ENCODE measurements around the gene OXSR1.
"Not testable (repeated sequence)": the region's sequence is repeated elsewhere in the genome, so short reads cannot be mapped to it uniquely, and the experiment has no call there.

Gene OXSR1

DNA sequence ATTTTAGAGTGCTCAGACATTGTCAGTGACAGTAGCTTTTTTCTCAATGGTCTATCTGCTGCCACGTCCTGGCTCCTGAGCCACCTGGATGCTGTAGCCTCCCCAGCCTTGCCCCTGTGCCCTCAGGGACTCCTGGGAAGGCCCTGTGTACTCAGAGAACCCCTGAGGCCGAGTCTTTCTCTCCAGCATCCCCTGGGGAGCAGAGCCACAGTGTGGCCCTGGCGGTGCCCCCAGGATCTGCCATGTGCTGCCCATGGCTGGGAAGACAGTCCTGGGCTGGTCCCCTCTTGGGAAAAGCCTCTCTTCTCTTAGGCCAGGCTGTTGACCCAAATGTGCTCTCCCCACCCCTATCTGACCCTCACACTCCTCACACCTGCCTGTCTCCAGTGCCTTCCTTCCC is 21.8 kb upstream of the OXSR1 start:
- DNase-seq, result no peak

DNA sequence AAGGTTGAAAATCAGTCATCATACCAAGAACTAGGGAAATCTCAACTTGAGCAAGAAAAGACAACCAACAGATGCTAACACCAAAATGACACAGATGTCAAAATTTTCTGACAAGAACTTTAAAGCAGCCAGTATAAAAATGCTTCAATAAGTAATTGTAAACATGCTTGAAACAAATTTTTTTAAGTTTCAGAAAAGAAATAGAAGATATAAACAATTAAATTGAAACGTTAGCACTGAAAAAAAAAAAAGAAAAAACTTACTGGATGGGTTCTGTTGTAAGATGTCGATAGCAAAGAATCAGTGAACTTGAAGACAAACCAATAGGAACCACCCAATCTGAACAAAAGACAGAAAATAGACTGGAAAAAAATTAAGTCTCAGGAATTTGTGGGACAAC is 18.8 kb upstream of the OXSR1 start:
- no peak for DNase-seq

DNA sequence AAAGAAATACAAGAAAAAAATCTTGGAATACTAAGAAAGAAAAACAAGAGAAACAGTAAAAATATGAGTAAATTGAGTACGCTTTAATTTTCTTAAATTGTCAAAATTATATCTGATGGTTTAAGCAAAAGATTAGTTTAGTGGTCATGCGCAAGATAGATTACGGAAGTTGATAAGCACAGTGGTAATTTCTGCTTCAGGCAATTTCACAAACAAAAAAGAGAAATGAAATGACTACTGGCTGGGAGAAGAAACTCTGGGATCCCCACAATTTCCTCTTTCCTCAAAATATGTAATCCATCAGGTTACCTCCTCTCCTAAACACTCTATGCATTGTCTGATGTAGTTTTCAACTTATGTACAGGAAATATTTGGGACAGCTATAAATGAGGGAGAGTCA is 17.9 kb upstream of the OXSR1 start:
- DNase-seq, result peak; percentile 73 to 88

DNA sequence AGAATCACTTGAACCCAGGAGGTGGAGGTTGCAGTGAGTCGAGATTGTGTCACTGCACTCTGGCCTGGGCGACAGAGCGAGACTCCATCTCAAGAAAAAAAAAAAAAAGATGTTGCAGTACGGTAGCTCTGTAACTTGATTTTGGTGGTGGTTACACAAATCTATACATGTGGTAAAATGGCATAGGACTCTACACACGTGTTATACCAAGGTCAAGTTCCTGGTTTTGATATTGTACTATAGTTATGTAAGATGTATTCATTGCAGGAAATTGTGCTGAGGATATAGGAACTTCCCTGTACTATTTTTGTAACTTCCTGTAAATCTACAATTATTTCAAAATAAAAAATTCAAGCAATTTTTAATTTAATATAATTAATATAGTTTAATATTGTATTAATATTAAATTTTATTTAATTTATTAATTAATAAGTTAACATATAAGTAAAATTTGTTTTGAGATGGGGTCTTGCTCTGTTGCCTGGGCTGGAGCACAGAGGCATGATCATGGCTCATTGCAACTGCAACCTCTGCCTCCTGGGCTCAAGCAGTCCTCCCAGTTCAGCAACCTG is 16.9 kb upstream of the OXSR1 start:
- DNase-seq, result peak; percentile 84 to 93

DNA sequence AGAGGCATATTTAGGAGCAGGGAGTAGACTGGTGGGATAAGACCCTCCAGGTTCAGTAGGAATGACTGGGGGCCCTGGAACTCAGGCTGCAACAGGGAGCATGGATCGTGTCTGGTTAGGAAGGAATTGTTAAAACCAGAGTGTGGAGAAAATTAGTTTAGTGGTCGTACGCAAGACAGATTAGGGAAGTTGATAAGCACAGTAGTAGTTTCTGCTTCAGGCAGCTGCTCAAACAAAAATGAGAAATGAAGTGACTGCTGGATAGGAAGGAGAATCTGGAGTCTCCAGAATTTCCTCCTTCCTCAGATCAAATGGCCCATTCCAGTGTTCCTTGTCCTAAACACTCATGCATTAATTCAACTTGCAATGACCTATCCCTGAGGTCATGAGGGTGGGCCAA is 15.6 kb upstream of the OXSR1 start:
- DNase-seq, result peak; percentile 54 to 57

DNA sequence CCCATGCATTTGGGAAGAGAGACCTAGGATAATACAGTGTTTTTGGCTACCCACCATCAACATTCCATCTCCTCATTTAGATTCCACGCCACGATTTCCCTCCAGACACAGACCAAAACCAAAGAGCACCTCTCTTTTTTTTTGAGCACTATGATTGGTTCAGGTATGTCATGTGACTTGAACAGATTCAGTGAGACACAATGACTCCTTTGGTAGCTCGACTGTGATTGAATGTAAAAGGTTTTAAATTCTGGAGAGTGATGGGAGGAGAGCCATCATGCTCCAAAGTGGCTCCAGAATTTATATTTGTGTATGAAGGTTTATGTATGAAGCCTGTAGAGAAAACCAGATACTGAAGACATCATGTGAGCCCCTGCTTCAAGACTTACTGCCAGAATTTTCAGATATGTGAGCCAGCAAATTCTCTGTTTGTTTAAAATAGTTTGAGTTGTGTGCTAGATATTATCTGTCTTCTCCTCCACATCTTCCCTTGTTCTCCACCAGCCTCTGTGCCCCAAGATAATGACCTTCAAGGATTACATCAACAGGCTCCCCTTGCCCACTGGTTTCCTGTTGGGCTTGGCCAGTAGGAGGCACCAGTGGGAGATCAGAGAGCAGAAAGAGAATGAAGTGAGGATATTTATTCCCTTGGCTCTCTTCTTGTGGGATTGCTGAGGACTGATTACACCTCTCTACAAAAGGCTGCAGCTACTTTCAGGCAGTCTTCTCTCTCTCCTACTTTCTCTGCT is 14.4 kb upstream of the OXSR1 start:
- DNase-seq, result peak; percentile 22 to 52

DNA sequence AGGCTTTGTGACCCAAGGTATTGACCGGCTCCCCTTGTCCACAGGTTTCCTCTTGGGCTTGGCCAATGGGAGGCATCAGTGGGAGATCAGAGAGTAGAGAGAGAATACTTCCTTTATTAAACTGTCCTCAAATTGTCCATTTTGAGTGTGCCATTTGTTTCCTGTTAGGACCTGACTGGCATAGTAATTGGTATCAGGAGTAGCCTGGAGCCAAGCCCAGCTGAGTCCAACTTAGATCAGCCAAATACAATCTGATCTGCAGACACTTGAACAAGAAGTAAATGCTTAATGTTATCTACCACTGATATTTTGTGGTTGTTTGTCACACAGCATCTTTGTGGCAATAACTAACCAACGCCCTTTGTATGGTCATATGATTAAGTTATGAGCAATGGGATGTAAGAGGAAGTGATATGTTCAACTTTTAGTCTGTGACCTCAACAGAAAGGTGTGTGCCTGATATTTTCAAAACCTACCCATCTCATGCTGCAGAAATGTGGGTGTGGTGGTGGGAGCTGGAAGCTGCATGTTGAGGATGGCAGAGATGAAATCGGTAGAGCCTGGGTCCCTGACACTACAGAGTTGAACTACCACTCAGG is 13.6 kb upstream of the OXSR1 start:
- peak; percentile 78 to 88 for DNase-seq

DNA sequence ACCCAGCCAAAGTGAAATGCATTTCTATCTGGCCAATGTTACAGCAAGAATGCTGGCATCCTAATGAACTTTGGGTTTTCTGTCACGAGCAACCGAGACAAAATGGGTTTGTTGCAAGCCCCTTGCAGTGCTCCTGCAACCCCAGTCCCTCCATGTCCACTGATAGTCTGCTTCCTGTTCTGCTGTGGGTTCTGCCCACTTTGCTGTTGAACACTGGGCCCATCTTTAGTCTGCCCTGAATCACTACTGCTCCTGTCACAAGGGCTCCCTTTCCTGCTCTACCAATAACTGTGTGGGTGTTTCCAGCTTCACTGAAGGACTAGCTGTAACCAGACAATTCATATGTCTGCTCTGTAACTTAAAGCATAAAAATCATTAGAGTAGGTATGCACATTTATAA is 12.7 kb upstream of the OXSR1 start:
- peak; percentile 86 to 90 for DNase-seq

DNA sequence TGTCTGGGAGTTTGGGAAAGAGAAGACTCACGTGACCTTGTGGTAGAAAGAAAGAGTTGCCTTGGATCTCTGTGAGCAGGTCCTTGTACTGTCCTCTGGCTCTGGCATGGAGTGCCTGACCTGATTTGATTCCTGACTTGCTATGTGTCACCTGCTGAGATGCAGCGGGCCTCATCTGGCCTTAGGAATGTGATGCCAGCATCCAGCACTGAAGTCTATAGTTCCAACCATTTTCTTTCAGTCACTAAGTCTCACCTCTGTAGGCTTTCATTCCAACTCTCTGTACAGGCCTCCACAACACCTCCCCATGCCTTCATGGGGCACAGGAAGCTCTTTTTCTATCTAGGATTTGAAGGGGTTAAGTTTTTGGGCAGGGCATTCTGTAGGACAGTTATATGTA is 12.1 kb upstream of the OXSR1 start:
- DNase-seq, result no peak

DNA sequence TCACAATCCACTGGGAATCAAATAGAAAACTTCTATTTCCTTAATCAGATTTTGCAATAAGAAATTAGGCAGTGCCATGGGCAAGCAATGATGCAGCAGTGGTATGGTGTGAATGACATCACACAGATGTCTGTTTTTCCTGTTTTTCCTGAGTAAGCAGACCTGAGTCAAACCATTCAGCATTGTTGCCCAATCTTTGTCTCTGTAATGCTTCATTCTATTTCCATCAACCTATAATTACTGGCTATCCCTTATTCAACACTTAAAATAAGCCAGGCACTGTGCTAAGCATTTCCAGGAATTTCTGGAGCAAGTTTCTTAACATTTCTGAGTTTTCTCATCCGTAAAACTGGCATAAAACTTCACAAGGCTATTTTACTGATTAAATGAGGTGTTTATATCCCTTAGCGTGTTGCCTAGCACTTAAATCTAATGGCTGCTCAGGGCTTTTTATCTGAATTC is 11.3 kb upstream of the OXSR1 start:
- DNase-seq, result peak; percentile 89 to 90

DNA sequence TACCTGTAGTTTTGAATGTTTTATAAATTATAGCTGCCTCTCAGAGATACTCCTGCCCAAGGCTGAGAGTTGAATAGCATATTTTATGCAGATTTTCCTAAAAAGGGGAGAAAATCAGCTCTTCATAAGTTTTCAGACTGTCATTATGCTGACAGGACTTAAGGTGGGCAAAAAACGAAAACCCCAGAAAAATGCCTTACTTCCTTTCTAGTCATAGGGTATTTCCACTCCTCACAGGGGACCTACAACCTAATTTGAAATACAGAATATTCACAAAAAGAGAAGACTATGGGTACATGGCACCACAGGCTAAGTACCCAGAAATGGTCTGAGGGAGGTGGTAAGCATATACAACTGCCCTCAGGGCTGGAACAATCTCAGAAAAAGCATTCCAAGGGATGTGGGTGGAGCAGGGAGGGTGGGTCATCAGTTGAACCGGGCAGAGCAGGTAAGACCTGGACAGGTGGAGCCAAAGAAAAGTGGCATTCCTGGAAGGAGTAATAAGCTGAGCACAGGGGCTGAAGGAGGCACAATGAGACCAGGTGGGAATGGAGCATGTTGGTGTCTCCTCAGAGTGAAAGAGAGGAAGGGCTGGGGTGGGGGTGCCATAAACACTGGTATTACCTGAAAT is 10.6 kb upstream of the OXSR1 start:
- DNase-seq, result no peak

DNA sequence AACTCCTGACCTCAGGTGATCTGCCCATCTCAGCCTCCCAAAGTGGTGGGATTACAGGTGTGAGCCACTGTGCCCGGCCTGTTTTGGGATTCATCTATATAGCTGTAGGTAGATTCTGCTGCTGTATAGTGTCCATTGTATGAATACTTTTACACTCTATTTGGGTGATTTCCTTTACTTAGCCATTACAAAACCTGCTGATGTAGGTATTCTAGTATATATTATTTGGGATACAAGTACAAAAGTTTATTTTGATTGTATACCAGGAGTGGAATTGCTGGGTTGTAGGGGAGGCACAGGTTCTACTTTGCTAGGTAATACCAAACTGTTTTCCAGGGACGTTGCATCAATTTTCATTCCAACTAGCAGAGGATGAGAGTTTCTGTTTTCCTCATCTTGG is 9.5 kb upstream of the OXSR1 start:
- no peak for DNase-seq

DNA sequence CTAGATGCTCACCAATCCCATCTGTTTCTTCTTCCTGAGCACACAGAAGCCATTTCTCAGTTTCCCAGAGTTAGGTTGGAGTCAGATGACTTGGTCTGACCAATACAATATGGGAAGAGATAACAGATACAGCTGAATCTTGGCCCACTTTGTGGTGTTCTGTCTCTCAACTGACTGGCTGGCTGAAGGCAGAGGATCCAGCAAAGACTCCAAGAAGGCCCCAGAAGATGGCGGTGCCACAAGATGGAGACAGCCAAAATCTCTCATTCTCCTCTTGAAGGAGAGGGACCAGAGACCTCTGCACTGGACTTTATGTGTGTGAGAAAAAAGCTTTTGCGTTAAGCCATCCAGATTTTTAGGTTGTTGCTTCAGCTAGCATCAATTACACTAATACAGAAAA is 8.2 kb upstream of the OXSR1 start:
- DNase-seq, result no peak

DNA sequence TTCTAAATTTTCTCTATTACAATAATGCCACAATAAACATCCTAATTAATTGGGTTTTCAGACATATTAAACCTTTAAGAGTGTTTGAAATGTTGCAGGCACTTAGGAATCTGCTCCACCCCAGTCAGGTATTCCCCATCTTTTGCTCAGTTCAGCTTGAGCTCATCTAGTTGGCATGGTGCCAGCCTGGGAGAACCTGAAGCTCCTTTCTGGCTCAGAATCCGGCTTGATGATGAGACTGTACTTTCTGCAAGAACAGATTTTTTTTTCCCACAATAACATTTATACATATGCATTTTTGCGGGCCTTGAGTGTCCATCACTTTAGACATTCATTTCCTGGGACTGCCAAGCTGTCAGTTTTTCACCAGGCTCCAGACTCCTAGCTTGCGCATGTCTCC is 7.7 kb upstream of the OXSR1 start:
- DNase-seq, result no peak

DNA sequence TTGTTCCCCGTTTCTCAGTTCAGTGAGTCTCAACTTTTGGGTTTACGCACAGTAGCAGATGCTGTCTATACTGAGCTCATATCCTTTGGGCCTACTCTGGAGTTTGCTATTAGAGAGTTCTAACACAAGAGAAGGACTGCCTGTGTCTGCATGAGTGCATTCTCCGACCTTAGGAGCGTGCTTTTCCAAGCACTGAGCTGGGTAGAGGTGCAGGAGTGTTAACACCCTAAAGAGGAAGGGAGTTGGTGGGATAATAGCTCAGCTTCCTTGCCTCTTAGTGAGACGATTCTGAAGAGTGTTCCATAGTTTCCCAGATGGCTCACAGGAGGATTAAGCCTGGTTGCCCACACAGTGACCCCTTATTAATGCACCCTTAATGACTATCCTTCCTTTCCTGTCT is 6.9 kb upstream of the OXSR1 start:
- no peak for DNase-seq

DNA sequence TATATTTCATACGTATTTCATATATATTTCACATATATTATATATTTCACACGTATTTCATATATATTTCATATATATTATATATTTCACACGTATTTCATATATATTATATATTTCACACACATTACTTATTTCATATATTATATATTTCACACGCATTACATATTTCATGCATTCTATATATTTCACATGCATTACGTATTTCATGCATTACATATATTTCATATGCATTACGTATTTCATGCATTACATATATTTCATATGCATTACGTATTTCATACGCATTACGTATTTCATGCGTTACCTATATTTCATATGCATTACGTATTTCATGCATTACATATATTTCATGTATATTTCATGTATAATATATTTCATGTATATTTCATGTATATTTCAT is 4.6 kb upstream of the OXSR1 start:
- DNase-seq, result not testable (repeated sequence)

DNA sequence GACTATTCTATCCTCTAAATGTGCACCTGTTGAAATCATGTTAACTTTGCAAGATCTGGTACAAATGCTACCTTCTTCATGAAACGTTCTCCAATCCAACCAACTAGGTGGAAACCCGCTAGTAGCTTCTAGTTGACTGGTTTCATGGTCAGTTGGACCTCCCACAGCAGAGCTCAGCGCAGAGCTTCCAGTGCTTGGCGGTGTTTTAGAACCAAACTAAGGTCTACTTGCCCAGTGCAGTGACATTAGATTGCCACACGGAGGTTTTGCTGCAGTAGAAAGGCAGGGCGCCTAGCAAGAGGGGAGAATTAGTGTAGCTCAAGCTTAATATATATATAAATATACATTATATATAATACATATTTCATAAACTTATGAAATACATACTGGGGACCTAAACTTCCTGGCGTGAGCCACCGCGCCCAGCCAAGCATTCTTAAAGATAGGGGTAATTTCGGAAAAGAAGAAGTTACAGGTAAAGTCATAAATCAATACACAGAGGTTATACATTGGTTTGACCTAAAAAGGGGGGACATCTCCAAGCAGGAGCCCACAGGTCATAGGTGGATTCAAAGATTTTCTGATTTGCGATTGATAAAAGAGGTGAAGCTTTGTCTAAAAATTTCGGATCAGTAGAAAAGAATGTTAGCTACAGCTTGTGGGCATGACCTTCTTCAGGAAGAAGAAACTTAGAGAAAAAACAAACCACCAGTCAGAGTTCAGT is 2.1 kb upstream of the OXSR1 start:
- DNase-seq, result peak; percentile 17 to 33

DNA sequence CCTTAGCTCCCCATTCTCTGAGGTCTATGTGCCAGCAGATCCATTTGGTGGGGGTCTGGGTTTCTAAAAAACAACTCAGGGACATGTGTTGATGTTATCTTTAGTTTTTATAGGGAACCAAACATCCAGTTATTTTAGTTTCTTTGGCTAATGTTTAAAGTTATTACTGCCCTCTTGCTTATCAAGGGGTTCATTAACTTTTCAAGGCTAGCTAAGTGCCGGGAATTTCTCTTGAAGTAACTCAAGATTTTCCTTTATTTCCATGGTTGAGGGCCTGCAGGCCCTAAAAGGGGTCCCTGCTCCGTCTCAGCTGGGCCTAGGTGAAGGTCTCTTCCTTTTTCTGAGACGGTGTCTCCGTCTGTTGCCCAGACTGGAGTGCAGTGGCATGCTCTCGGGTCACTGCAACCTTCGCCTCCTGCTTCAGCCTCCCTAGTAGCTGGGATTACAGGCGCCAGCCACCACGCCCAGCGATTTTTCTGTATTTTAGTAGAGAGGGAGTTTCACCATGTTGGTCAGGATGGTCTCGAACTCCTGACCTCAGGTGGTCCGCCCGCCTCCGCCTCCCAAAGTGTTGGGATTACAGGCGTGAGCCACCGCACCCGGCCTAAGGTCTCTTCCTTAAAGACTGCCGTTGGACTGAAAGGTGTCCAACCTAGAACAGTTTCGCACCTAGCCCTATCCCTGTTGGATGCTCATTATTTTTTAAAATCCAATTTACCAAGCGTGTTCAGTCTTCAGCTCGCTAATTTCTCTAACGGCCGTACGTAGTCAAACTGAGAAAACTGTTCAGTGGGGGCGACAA is 1.3 kb upstream of the OXSR1 start:
- DNase-seq, result no peak

DNA sequence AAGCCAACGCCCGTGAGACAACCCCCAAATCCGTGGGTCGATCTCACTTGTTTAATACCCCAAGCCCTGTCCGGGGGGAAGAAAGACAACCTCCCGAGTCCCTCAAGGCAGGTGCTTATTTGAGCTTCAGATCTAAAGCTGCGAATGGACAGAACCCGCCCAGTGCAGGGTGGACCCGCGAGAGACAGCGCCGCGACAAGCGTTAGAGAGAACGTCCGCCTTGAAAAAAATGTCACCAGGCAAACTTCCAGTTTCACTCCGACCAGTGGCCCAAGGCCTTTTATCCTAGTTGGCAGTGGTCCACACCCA is 740 bp upstream of the OXSR1 start:
- no peak for DNase-seq

DNA sequence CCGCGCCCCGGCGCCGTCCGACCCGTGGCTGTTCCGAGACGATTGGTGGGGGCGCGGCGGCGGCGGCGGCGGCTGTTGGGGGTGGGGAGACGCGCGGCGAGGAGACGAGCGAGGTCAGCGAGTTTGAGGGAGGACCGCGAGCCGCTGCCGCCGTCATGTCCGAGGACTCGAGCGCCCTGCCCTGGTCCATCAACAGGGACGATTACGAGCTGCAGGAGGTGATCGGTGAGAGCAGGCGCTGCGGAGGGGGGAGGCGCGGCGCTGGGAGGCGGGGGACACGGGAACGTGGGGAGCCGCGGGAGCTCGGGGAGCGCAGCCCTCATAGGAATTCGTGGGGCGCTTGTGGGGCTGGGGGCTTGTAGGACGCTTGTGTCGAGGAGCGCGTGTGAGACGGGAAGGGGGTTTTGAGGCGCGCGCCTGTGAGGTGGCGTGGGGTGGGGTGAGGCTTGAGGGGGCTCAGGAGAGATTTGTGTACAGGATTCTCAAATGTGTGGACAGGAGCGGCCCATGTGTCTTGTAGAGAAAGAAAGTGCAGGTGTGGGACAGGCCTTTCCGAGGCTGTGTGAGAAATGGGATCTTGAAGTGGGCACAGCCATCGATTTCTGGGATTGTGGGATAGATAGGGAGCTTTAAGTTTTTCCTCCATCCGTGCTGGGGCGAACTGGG is 518 bp downstream of the OXSR1 start:
- no peak for DNase-seq

DNA sequence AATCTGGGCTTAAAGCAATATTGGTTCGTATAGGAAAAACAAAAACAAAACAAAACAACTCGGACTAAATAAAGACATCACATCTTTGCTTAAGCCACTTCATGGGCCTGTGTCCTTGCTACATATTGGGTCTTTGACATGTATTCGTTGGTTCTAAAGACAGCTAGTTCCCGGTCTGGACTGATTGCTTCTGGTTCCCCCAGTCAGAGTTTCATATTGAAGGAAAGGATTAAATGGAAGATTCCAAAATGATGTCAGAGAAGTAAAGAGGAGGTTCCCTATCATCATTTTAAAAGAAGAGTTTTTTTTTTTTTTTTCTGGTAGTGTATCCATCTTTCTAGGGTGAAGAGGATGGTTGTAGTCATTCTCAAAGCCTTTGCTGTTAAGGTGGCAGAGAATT is 2.3 kb downstream of the OXSR1 start:
- DNase-seq, result peak in 1 of 2 donors; percentile 1
